Testis (tissue), 2 donors: ENCODE measurements around the gene SNPH.

Source experiments
- CTCF ChIP-seq, 3 experiments: fragments of 450-650 bp in 2 of 3; fragments of 200-600 bp in 1 of 3; sonication (generic) in 1 of 3; IDR thresholded peaks; one replicate each; pipeline ENCODE4 v1.5.1; 2016 to 2019; ENCODE audit warnings: antibody characterized with exemption in 3 of 3, mild to moderate bottlenecking in 2 of 3, moderate library complexity in 1 of 3
- POLR2A ChIP-seq: fragments of 450-650 bp; IDR thresholded peaks from one replicate; pipeline ENCODE4 v1.6.1; 2017; ENCODE audit warnings: antibody characterized with exemption, mild to moderate bottlenecking, moderate library complexity

- TF ChIP-seq CTCF (IDR thresholded peaks at IDR 0.05), result no peak
- TF ChIP-seq POLR2A, result no peak
Measured at GRCh38 chr20:1307571-1307971, 41.5 kb downstream of the SNPH start.
